ENCODE measurements around the gene UQCC2. TPM values are rescaled to one million over a fixed set of nuclear protein-coding genes. Genes with fewer than 3 reads are reported as not detected.

The UQCC2 gene
- total RNA-seq, 1 experiment from 2014 or later = 48.9 TPM

GRCh38 chr6:33754222-33754621, 42.7 kb upstream of the UQCC2 start:
- Histone ChIP-seq H2AFZ (ENCODE audit: low read length) (no peak overlapping the region), H3K9me2 (replicated peaks; ENCODE audit: insufficient read depth, low read length) (no peaks in the 10 kb centered on the region), H3K27ac (ENCODE audit: low read length) (no peak overlapping the region), H3K9me3 (ENCODE audit: low read length) (no peaks in the 10 kb centered on the region), H3K79me2 (ENCODE audit: low read length) (no peaks in the 10 kb centered on the region), H3K4me1 (ENCODE audit: low read length) (peaks cover 13% of the 10 kb centered on the region), H3K36me3 (ENCODE audit: insufficient read depth, low read length) (no peaks in the 10 kb centered on the region), H4K20me1 (ENCODE audit: insufficient read depth, low read depth, low read length) (no peaks in the 10 kb centered on the region), H3K4me2 (ENCODE audit: low read depth, low read length, poor library complexity, severe bottlenecking) (no peak overlapping the region), H3K4me3 (ENCODE audit: low read length) (no peak overlapping the region), H3K9ac (ENCODE audit: low read length) (no peak overlapping the region), H3K27me3 (ENCODE audit: low read length) (no peaks in the 10 kb centered on the region)
- DNase-seq = no peak

GRCh38 chr6:33752646-33753015, 41.1 kb upstream of the UQCC2 start:
- no peaks in the 10 kb centered on the region for H3K79me2 ChIP-seq (ENCODE audit: low read length)
- H3K9me2 ChIP-seq (replicated peaks; ENCODE audit: insufficient read depth, low read length) = no peaks in the 10 kb centered on the region
- no peak overlapping the region for H3K9ac ChIP-seq (ENCODE audit: low read length)
- no peaks in the 10 kb centered on the region for H3K36me3 ChIP-seq (ENCODE audit: insufficient read depth, low read length)
- no peak overlapping the region for H2AFZ ChIP-seq (ENCODE audit: low read length)
- H3K4me2 ChIP-seq (ENCODE audit: low read depth, low read length, poor library complexity, severe bottlenecking) = no peak overlapping the region
- peaks cover 13% of the 10 kb centered on the region for H3K4me1 ChIP-seq (ENCODE audit: low read length)
- no peak overlapping the region for H3K4me3 ChIP-seq (ENCODE audit: low read length)
- H3K27ac ChIP-seq (ENCODE audit: low read length) = no peak overlapping the region
- no peaks in the 10 kb centered on the region for H3K9me3 ChIP-seq (ENCODE audit: low read length)
- no peak for DNase-seq
- no peaks in the 10 kb centered on the region for H4K20me1 ChIP-seq (ENCODE audit: insufficient read depth, low read depth, low read length)
- no peaks in the 10 kb centered on the region for H3K27me3 ChIP-seq (ENCODE audit: low read length)

GRCh38 chr6:33751771-33752645, 40.5 kb upstream of the UQCC2 start:
- Histone ChIP-seq H3K9me3 (ENCODE audit: low read length) (no peaks in the 10 kb centered on the region), H3K4me1 (ENCODE audit: low read length) (peaks cover 13% of the 10 kb centered on the region), H4K20me1 (ENCODE audit: insufficient read depth, low read depth, low read length) (no peaks in the 10 kb centered on the region), H3K9me2 (replicated peaks; ENCODE audit: insufficient read depth, low read length) (no peaks in the 10 kb centered on the region), H3K9ac (ENCODE audit: low read length) (no peak overlapping the region), H3K27me3 (ENCODE audit: low read length) (no peaks in the 10 kb centered on the region), H3K36me3 (ENCODE audit: insufficient read depth, low read length) (no peaks in the 10 kb centered on the region), H2AFZ (ENCODE audit: low read length) (no peak overlapping the region), H3K4me3 (ENCODE audit: low read length) (no peak overlapping the region), H3K4me2 (ENCODE audit: low read depth, low read length, poor library complexity, severe bottlenecking) (no peak overlapping the region), H3K27ac (ENCODE audit: low read length) (no peak overlapping the region), H3K79me2 (ENCODE audit: low read length) (no peaks in the 10 kb centered on the region)
- no peak for DNase-seq

- H3K9ac ChIP-seq (ENCODE audit: low read length) = no peak overlapping the region
- no peaks in the 10 kb centered on the region for H3K36me3 ChIP-seq (ENCODE audit: insufficient read depth, low read length)
- H3K9me3 ChIP-seq (ENCODE audit: low read length) = no peaks in the 10 kb centered on the region
- no peaks in the 10 kb centered on the region for H3K79me2 ChIP-seq (ENCODE audit: low read length)
- H3K27me3 ChIP-seq (ENCODE audit: low read length) = no peaks in the 10 kb centered on the region
- H3K27ac ChIP-seq (ENCODE audit: low read length) = no peak overlapping the region
- H3K4me1 ChIP-seq (ENCODE audit: low read length) = peaks cover 11% of the 10 kb centered on the region
- H3K9me2 ChIP-seq (replicated peaks; ENCODE audit: insufficient read depth, low read length) = no peaks in the 10 kb centered on the region
- no peak for DNase-seq
- H2AFZ ChIP-seq (ENCODE audit: low read length) = no peak overlapping the region
- H3K4me2 ChIP-seq (ENCODE audit: low read depth, low read length, poor library complexity, severe bottlenecking) = no peak overlapping the region
- no peaks in the 10 kb centered on the region for H4K20me1 ChIP-seq (ENCODE audit: insufficient read depth, low read depth, low read length)
- H3K4me3 ChIP-seq (ENCODE audit: low read length) = no peak overlapping the region
Observed at GRCh38 chr6:33750244-33750991, 38.9 kb upstream of the UQCC2 start.

- H3K4me1 ChIP-seq (ENCODE audit: low read length) = peaks cover 1% of the 10 kb centered on the region
- no peaks in the 10 kb centered on the region for H3K79me2 ChIP-seq (ENCODE audit: low read length)
- no peak overlapping the region for H3K4me2 ChIP-seq (ENCODE audit: low read depth, low read length, poor library complexity, severe bottlenecking)
- no peaks in the 10 kb centered on the region for H3K27me3 ChIP-seq (ENCODE audit: low read length)
- H3K9me3 ChIP-seq (ENCODE audit: low read length) = no peaks in the 10 kb centered on the region
- H3K27ac ChIP-seq (ENCODE audit: low read length) = no peak overlapping the region
- no peaks in the 10 kb centered on the region for H3K9me2 ChIP-seq (replicated peaks; ENCODE audit: insufficient read depth, low read length)
- H3K9ac ChIP-seq (ENCODE audit: low read length) = no peak overlapping the region
- no peaks in the 10 kb centered on the region for H4K20me1 ChIP-seq (ENCODE audit: insufficient read depth, low read depth, low read length)
- H2AFZ ChIP-seq (ENCODE audit: low read length) = no peak overlapping the region
- no peak for DNase-seq
- no peaks in the 10 kb centered on the region for H3K36me3 ChIP-seq (ENCODE audit: insufficient read depth, low read length)
- no peak overlapping the region for H3K4me3 ChIP-seq (ENCODE audit: low read length)
Observed at GRCh38 chr6:33749401-33749800, 37.9 kb upstream of the UQCC2 start.

GRCh38 chr6:33748841-33749240, 37.3 kb upstream of the UQCC2 start:
- H3K27me3 ChIP-seq (ENCODE audit: low read length) = no peaks in the 10 kb centered on the region
- H2AFZ ChIP-seq (ENCODE audit: low read length) = no peak overlapping the region
- no peak overlapping the region for H3K9ac ChIP-seq (ENCODE audit: low read length)
- no peaks in the 10 kb centered on the region for H4K20me1 ChIP-seq (ENCODE audit: insufficient read depth, low read depth, low read length)
- no peaks in the 10 kb centered on the region for H3K9me3 ChIP-seq (ENCODE audit: low read length)
- H3K9me2 ChIP-seq (replicated peaks; ENCODE audit: insufficient read depth, low read length) = no peaks in the 10 kb centered on the region
- H3K4me2 ChIP-seq (ENCODE audit: low read depth, low read length, poor library complexity, severe bottlenecking) = no peak overlapping the region
- H3K4me1 ChIP-seq (ENCODE audit: low read length) = peaks cover 3% of the 10 kb centered on the region; the same call in 1 of the 2 replicates
- H3K4me3 ChIP-seq (ENCODE audit: low read length) = no peak overlapping the region
- no peaks in the 10 kb centered on the region for H3K36me3 ChIP-seq (ENCODE audit: insufficient read depth, low read length)
- H3K79me2 ChIP-seq (ENCODE audit: low read length) = no peaks in the 10 kb centered on the region
- no peak for DNase-seq
- H3K27ac ChIP-seq (ENCODE audit: low read length) = no peak overlapping the region

GRCh38 chr6:33747823-33748222, 36.3 kb upstream of the UQCC2 start:
- no peak for DNase-seq
- Histone ChIP-seq H3K4me2 (ENCODE audit: low read depth, low read length, poor library complexity, severe bottlenecking) (no peak overlapping the region), H2AFZ (ENCODE audit: low read length) (no peak overlapping the region), H3K4me3 (ENCODE audit: low read length) (no peak overlapping the region), H4K20me1 (ENCODE audit: insufficient read depth, low read depth, low read length) (no peaks in the 10 kb centered on the region), H3K9me3 (ENCODE audit: low read length) (no peaks in the 10 kb centered on the region), H3K9me2 (replicated peaks; ENCODE audit: insufficient read depth, low read length) (no peaks in the 10 kb centered on the region), H3K27ac (ENCODE audit: low read length) (no peak overlapping the region), H3K27me3 (ENCODE audit: low read length) (no peaks in the 10 kb centered on the region), H3K79me2 (ENCODE audit: low read length) (no peaks in the 10 kb centered on the region), H3K9ac (ENCODE audit: low read length) (no peak overlapping the region), H3K4me1 (ENCODE audit: low read length) (peaks cover 3% of the 10 kb centered on the region; the same call in 1 of the 2 replicates), H3K36me3 (ENCODE audit: insufficient read depth, low read length) (no peaks in the 10 kb centered on the region)

- H3K4me1 ChIP-seq (ENCODE audit: low read length) = peaks cover 3% of the 10 kb centered on the region; the same call in 1 of the 2 replicates
- no peak within 1 kb of the TSS for H2AFZ ChIP-seq (ENCODE audit: low read length)
Observed at GRCh38 chr6:33746651-33747100, 35.2 kb upstream of the UQCC2 start, which contains the start of gene IP6K3. TSS of gene IP6K3 (minus strand) at chr6:33746905. CDS start at chr6:33735476, 11,429 bp downstream.

More at GRCh38 chr6:33746651-33747100, 35.2 kb upstream of the UQCC2 start, which contains the start of gene IP6K3:
- Histone ChIP-seq H3K4me2 (ENCODE audit: low read depth, low read length, poor library complexity, severe bottlenecking) (no peak within 1 kb of the TSS), H3K27ac (ENCODE audit: low read length) (no peak within 1 kb of the TSS), H3K9me2 (replicated peaks; ENCODE audit: insufficient read depth, low read length) (no peaks in the 10 kb centered on the region), H3K9me3 (ENCODE audit: low read length) (no peaks in the 10 kb centered on the region), H3K4me3 (ENCODE audit: low read length) (no peak within 1 kb of the TSS), H4K20me1 (ENCODE audit: insufficient read depth, low read depth, low read length) (no peaks in the 10 kb centered on the region), H3K79me2 (ENCODE audit: low read length) (no peaks in the 10 kb centered on the region), H3K9ac (ENCODE audit: low read length) (no peak within 1 kb of the TSS), H3K36me3 (ENCODE audit: insufficient read depth, low read length) (no peaks in the 10 kb centered on the region), H3K27me3 (ENCODE audit: low read length) (no peaks in the 10 kb centered on the region)
- no peak for DNase-seq

All from Karpas-422 (cell line).